M059J (cell line): Measurements from ENCODE around the gene INSYN1. TPM values are rescaled to one million over a fixed set of nuclear protein-coding genes. Genes with fewer than 3 reads are reported as not detected.
A peak's percentile ranks its signal among the peaks of the same experiment; 100 is the strongest.
"Not testable (repeated sequence)": the region's sequence is repeated elsewhere in the genome, so short reads cannot be mapped to it uniquely, and the experiment has no call there.

Experiments used
- DNase-seq: peaks from one replicate; pipeline ENCODE4 v3.0.0-alpha.2; 2012; ENCODE audit warnings: low read depth
- total RNA-seq: library from RNA; depleted of rRNA; stranded (reverse); fragments of >200 nt; shearing (Covaris generic); gene quantifications from 2 replicates; pipeline ENCODE4 v1.2.3, GENCODE V29; 2014; rRNA removed

The INSYN1 gene
- 0.39 TPM in 1 of 2 replicates, not detected in the other for total RNA-seq

DNA sequence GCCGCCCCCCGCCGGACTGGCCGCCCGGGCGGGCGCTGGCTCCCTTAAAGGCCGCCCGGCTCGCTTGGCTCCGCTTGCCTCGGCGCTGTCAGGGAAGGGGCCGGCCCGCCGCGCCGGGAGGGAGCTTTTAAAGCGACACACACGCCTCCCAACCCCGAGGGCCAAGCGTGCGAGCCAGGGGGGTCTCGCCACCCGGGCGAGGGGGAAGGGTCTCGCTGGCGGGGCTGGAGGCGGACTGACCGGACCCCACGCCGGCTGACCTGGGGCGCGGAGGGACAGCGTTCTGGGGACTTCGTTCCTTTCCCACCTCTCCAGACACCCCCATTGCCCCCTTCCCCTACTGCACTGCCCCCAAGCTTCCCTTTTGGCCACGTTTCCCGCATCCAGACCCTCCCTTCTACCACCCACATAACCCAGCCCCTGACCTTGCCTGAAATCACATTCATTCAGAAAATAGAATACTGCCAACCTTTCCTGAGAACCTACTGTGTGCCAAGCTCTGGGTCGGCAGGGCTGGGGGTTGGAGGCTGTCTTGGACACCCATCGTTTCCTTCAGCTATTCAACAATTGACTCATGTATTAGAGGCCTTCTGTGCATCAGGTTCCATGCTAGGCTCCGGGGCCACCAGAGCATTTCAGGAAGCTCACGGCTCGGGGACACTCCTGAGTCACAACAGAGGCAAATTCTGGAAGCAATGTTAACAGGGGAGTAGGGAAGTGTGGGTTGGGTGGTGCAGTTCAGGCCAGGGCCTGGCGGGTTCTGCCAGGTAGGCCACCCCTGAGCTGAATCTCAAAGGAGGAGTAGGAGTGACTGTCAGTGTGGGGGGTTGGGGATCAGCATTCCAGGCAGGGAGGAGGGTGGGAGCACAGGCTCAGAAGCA is at the start of gene INSYN1:
INSYN1 (minus strand) TSS at position 102 of the 881 bp plus-strand sequence. CDS start 2,221 bp downstream, outside the sequence.
- DNase-seq = peak; percentile 16

DNA sequence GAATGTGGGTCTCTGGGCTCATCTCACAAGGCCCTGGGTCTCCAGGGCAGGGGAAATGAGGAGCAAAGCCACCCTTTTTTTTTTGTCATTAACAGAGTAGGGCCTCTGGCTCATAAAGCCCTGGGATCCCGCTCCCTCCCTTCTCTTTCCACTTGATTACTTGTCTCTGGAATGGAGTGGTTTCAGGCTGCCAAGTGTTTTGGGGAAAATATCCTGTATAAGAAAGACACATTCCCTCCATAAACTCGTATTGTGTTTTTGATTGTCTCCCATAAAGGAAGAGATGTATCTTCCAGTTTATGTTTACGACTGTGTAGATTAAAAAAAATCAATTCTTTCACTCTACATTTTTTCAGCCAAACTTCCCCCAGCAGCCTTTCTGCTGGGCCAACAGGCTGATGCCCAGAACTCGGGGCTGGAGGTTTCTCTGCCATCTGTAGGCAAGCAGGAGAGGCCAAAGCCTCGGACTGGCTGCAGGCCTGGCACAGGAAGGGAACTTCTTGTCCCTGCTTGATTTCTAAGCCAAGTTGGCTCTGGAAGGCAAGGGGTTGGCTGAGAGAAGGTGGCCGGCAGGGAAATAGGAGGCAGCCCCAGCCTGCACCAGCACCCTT is 49.4 kb upstream of the INSYN1 start:
- DNase-seq = no peak

DNA sequence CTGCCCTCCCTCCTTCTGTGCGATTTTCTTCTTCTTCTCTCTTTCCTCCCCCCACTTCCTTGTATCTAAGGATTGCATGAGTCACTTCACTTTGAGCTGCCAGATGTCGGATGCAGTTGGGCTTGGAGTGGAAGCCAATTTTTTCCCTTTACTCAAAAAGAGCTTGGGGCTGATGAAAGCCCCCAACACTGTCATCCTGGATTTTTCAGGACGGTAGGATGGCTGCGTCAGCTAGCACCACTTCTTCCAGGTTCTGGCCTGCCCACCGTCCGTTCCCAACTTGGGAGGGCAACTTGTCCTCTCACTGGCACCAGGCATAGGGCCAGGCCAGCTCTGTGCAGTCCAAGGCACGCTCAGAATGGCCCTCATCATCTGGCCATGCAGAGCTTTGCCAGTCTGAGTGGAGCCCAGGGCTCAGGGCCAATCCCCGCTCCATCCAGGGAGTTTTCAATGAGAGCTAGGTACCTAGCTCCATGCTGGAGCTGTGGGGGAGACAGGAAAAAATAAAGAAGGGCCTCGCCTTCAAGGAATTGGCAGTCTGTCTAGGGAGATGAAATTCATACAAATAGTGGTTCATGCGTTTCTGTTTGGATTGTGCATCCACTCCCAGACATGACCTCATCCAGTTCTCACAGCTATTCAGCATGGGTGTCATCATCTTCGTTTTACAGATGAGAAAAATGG is 47.7 kb upstream of the INSYN1 start:
- peak; percentile 68 for DNase-seq

GRCh38 chr15:73799466-73799865 is 46.3 kb upstream of the INSYN1 start:
- peak; percentile 53 for DNase-seq

DNA sequence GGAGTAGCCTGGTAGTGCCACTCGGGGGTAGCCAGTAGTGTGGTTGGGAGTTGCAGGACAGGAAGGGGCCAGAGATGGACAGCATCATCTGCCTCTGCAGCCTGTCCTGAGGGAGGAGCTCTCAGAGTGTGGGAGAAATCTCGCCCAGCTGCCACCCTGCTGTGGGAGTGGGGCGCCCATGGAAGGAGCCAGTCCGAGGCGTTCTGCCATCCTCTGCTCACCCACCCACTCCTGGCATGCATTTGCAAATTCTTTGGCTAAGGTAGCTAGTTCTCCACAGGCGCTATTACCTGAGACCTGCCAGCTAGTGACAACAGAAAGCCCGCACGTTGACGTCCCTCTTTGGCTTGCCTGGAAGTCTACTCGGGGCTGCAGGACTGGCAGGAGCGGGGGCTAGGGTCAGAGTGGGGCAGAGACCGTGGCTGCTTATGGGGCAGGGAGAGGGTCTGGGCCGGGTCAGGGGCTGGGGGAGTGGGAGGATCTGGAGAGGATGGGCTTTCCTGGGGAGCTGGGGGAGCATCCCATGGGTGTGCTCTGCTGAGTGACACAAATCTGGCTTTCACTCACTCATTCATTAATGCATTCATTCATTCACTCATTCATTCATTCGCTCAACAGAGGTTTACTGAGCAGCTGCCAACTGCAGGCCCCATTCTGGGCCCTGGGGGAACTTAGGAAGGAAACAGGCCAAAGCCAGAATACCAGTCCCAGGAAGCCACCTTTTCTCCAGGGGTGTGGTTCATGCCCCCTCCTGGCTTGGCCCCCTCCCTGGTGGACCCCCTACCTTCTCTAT is 44.4 kb upstream of the INSYN1 start:
- DNase-seq = no peak

DNA sequence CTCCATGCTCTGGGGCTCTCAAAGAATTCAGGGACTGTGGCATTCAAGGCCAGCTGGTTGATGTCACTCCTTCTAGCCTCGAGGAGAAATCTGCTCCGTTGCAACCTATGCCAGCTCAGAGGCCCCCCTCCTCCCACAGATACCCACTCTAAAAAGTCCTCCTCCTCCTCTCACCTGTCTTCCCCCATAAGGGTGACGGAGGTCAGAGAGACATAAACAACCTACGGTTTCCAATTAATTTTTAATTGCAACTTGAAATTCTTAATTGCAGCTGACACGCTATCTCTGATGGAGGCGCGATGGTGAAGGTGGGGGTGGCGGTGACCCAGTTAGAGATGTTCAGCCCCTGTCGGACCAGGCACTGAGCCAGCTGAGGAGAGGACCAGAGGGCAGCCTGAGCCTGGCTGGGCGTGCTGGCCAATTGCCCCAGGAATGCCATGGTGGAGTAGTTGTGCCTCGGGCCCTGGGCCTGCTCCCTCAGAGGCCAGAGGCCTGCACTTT is 43.2 kb upstream of the INSYN1 start:
- no peak for DNase-seq

DNA sequence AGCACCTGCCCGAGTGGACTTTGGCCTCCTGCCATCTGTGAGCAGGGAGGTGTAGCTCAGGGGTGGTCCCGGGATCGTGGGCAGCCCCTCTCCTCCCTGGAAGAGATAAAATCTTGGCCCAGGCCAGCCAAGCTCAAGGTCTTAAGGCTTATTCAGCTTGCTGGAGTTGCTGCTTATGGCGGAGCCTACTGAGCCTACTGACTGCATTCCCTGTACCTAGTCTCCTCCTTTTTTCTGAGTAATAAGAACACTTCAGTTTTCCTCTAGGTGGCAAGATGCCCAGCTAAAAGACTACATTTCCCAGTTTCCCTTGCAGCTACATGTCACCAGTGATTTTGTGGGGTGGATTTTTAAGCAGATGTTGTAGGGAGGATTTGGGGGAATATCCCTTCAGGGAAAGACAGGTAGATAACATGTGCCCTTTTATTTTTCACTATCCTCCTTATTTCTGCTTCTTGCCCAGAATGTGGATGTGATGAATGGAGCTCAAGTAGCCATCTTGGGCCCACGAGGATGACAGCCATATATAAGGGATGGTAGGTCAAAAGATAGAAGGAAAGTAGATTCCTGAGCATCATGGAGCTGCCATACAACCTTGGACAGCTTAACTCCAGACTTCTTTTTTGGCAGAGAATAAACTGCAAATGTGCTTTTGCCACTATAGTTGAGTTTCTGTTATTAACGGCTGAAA is 41.4 kb upstream of the INSYN1 start:
- peak; percentile 35 for DNase-seq

DNA sequence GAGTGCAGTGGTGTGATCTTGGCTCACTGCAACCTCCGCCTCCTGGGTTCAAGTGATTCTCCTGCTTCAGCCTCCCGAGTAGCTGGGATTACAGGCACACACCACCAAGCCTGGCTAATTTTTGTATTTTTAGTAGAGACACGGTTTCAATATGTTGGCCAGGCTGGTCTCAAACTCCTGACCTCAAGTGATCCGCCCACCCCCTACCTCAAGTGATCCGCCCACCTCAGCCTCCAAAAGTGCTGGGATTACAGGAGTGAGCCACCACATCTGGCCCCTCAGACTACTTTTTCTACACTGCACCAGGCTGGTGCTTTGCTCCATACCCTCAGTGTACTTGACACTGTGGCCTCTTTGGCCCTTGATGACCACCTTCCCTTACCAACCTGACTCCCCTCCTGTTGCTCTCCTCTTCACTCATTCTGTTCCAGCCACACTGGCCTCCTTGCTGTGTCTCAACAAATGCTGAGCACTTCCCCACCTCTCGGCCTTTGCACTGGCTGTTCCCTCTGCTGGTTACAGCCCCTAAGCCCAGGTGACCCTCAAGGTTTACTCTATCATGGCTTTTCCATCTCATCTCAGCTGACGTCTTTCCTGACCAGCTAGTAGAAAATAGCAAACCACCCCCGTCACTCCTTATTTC is 39.9 kb upstream of the INSYN1 start:
- not testable (repeated sequence) for DNase-seq

DNA sequence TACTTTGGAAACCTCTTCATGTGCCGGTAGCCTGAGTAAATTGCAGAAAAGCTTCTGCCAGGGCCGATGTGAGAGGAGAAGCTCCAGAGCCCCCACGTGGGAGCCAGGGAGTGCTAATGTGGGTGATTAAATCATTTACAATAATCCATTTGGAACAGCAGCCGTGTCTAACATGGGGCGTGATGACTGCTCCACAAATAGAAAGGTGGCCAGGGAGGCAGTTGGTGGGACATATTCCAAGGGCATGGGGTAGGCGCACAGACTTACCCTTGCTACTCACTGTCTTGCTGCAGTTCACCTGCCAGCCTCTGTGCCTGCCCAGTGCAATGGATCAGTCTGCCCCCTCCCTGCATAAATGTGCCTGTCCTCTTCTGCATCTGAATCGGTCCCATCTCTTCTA is 39.3 kb upstream of the INSYN1 start:
- no peak for DNase-seq

DNA sequence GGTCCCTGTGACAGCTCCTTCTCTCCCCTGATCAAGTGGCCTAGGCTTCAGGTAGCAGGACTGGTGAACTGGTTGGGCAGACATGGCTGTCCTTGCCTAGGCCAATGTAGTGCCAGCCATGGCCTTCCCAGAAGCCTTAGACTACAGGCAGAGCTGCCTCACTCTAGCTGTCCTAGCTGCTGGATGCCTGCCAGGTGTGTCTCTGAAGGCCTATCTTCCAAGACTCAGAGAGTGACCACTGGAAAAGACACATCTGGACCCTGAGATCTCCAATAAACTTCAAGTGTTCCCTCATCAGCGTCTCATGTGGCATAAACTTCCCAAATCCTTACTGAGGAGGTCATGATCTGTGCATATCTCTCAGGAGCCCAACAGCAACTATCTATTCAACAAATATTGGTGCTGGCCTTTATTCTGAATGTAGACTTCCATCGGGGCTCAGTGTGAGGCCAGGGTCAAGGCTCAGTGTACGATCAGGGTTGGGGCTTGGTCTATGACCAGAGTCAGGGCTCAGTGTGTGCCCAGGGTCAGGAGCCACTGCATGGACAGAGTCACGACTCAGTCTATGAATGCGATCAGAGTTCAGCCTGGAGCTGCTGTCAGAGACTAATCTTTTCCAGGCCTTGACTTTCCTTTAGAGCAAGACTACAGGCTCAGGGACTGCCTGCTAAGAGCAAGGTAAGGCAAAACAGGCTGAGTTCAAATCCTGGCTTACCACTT is 36.5 kb upstream of the INSYN1 start:
- DNase-seq = no peak

- no peak for DNase-seq
Measured at GRCh38 chr15:73787621-73788020, 34.5 kb upstream of the INSYN1 start.

GRCh38 chr15:73786538-73786937 is 33.4 kb upstream of the INSYN1 start:
- no peak for DNase-seq

- DNase-seq = not testable (repeated sequence)
Measured at GRCh38 chr15:73785256-73786014, 32.3 kb upstream of the INSYN1 start.

DNA sequence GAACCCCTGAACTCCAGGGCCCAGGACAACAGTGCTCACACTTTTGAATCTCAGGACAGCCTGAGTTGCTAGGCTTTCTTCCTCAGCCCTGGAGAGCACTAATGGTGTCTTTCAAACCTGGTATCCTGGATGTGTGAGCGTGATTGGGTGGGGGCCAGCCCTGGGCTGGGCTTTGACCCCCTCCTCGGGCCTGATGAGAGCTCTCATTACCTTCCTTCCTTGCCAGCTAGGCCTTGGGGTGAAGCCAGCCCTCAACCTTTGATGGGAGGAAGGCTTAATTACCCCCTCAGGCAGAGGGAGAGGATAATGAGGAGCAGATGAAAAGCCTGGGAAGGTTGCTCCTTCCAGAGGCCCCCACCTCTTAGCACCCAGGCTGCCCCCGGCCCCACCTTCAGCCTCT is 31.1 kb upstream of the INSYN1 start:
- DNase-seq = no peak

GRCh38 chr15:73782344-73782959 is 29.3 kb upstream of the INSYN1 start:
- DNase-seq = no peak

DNA sequence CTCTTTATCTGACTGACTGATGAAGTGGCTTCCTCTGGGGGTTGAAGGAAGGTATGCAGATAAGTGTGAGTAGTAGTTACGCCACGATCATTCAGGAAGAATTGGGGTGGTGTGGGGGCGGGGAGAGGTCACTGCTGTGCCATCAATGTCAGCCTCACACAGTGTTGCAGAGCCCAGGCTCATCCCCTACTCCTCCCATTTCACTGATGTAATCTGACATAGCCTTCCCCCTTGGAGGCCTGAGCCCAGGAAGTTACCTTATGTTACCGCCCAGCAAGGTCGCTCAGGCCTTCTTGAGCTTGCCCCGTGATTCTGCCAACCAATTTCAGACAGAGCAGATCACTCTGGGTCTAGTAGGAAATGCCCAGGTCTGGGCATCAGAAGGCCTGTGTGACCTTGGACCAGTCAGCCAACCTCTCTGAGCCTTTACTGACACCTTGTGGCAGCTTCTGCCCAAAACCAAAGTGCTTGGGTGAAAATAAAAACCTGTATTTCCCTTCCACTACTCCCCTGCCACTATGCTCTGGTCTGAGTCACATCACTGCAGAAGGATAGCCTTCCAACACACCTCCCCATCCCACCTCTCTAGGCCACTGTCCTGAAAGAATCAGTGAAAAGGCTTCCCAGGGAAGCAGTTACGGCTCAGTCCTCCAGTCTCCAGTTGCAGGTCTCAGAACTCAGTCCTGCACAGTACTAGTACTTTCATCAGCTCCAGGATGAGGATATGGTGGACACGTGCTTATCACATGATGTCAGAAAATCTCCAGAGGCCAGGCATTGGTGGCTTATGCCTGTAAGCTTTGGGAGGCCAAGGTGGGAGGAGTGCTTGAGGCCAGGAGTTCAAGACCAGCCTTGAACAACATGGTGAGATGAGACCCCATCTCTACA is 28.1 kb upstream of the INSYN1 start:
- peak; percentile 28 for DNase-seq

- DNase-seq = no peak
Measured at GRCh38 chr15:73779974-73780373, 26.8 kb upstream of the INSYN1 start.
